Measurements from ENCODE around the gene INTS2. TPM values are rescaled to one million over a fixed set of nuclear protein-coding genes. Genes with fewer than 3 reads are reported as not detected.

INTS2 gene
- polyA plus RNA-seq, 1 of the 3 experiments (the other 2 are of a cell fraction): 6.7 TPM

GRCh38 chr17:61943117-61943516, 15.3 kb upstream of the INTS2 start:
- no peak overlapping the region for H3K9ac ChIP-seq
- 95% methylated on average over 1 of the region's 1 CpG for WGBS (ENCODE audit: low lambda C conversion rate)
- no peak overlapping the region for H3K4me3 ChIP-seq (ENCODE audit: low read depth in 2 of 2, low read length in 1 of 2)
- no peak overlapping the region for H3K4me2 ChIP-seq
- no peak overlapping the region for H2AFZ ChIP-seq (ENCODE audit: low read depth)
- CTCF ChIA-PET: interaction anchor here (1.0 to 1.7 kb wide), 3 partner anchors 11 to 167 kb away, joined by 3 to 4 read pairs (median 4); no protein-coding TSS in a partner anchor
- H3K9me2 ChIP-seq: no peaks in the 10 kb centered on the region
- POLR2A ChIA-PET: no interaction called here
- TF ChIP-seq RXRA (IDR thresholded peaks at IDR 0.05; ENCODE audit: borderline replicate concordance, low read depth) (no peak), NRF1 (IDR thresholded peaks at IDR 0.05; ENCODE audit: low read depth, low read length) (no peak), JUND (IDR thresholded peaks at IDR 0.05) (no peak), SMC3 (IDR thresholded peaks at IDR 0.05; ENCODE audit: low read depth, low read length) (no peak), FOXM1 (IDR thresholded peaks at IDR 0.05; ENCODE audit: low read depth) (no peak), SIN3A (IDR thresholded peaks at IDR 0.05; ENCODE audit: borderline replicate concordance, low read depth, low read length) (no peak), ELF1 (IDR thresholded peaks at IDR 0.05) (no peak), TCF12 (IDR thresholded peaks at IDR 0.05) (no peak), CTCF (IDR thresholded peaks at IDR 0.05) (no peak), PBX3 (IDR thresholded peaks at IDR 0.05) (no peak), ZBTB33 (IDR thresholded peaks at IDR 0.05; ENCODE audit: borderline replicate concordance, low read depth) (no peak), POLR2AphosphoS5 (IDR thresholded peaks at IDR 0.05; ENCODE audit: low read depth, low read length) (no peak)
- H3K36me3 ChIP-seq (replicated peaks in 1 of 2; ENCODE audit: control insufficient read depth in 1 of 2, insufficient read depth in 2 of 2, low read length in 1 of 2): peaks cover 65 to 80% of the 10 kb centered on the region in 2 experiments
- no peak overlapping the region for H3K27ac ChIP-seq (ENCODE audit: low read depth in 2 of 2, low read length in 1 of 2)
- no peaks in the 10 kb centered on the region for H4K20me1 ChIP-seq (ENCODE audit: insufficient read depth)
- peaks cover 23% of the 10 kb centered on the region for H3F3A ChIP-seq (replicated peaks; ENCODE audit: insufficient read depth)
- no peak for DNase-seq
- H3K4me1 ChIP-seq (ENCODE audit: control insufficient read depth in 1 of 2, insufficient read depth in 2 of 2, low read depth in 1 of 2, low read length in 1 of 2): no peaks in the 10 kb centered on the region
- H3K79me2 ChIP-seq (ENCODE audit: insufficient read depth): no peaks in the 10 kb centered on the region
- H3K9me3 ChIP-seq: no peaks in the 10 kb centered on the region
- H3K27me3 ChIP-seq (ENCODE audit: insufficient read depth): no peaks in the 10 kb centered on the region

GRCh38 chr17:61942085-61942484, 14.3 kb upstream of the INTS2 start:
- DNase-seq: no peak
- Histone ChIP-seq H3K4me3 (ENCODE audit: low read depth in 2 of 2, low read length in 1 of 2) (no peak overlapping the region), H3K9ac (no peak overlapping the region), H3K4me2 (no peak overlapping the region), H3K27ac (ENCODE audit: low read depth in 2 of 2, low read length in 1 of 2) (no peak overlapping the region), H2AFZ (ENCODE audit: low read depth) (no peak overlapping the region), H3K9me2 (no peaks in the 10 kb centered on the region), H3K4me1 (ENCODE audit: control insufficient read depth in 1 of 2, insufficient read depth in 2 of 2, low read depth in 1 of 2, low read length in 1 of 2) (no peaks in the 10 kb centered on the region), H3K79me2 (ENCODE audit: insufficient read depth) (no peaks in the 10 kb centered on the region), H3F3A (replicated peaks; ENCODE audit: insufficient read depth) (peaks cover 12% of the 10 kb centered on the region), H3K27me3 (ENCODE audit: insufficient read depth) (no peaks in the 10 kb centered on the region), H3K9me3 (no peaks in the 10 kb centered on the region), H4K20me1 (ENCODE audit: insufficient read depth) (no peaks in the 10 kb centered on the region), H3K36me3 (replicated peaks in 1 of 2; ENCODE audit: control insufficient read depth in 1 of 2, insufficient read depth in 2 of 2, low read length in 1 of 2) (peaks cover 55 to 69% of the 10 kb centered on the region in 2 experiments)
- CTCF ChIA-PET: no interaction called here
- TF ChIP-seq ZBTB33 (IDR thresholded peaks at IDR 0.05; ENCODE audit: borderline replicate concordance, low read depth) (no peak), SMC3 (IDR thresholded peaks at IDR 0.05; ENCODE audit: low read depth, low read length) (no peak), FOSL2 (IDR thresholded peaks at IDR 0.05; ENCODE audit: borderline replicate concordance, low read depth) (no peak), RCOR1 (IDR thresholded peaks at IDR 0.05; ENCODE audit: low read length) (no peak), GABPA (IDR thresholded peaks at IDR 0.05; ENCODE audit: low read depth) (no peak), IRF3 (IDR thresholded peaks at IDR 0.05; ENCODE audit: low read depth, low read length) (no peak)
- POLR2A ChIA-PET: no interaction called here
- WGBS (ENCODE audit: low lambda C conversion rate): 97% methylated on average over 2 of the region's 2 CpGs
